ENCODE results near the gene DACH1. TPM values are rescaled to one million over a fixed set of nuclear protein-coding genes. Genes with fewer than 3 reads are reported as not detected.

Gene DACH1
- total RNA-seq, 1 experiment from 2014 or later, result 0.14 TPM

DNA sequence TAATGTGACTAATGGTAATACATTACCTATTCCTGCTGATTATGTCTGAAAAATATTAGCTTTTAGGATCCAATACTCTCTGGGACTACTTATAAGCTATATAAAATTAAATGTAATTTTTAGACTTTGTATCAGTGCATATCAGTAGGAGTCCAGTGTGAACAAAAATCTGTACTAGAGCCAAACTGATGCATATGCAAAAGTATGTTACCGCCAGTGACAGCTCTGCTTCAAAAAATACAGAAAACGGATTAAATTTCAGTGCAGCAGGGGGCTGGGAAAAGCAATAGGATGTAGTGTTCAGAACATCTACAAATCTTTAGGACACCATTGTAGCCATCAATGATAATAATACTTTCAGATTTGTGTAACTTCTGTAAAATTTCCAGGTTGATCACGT lies 385.5 kb downstream of the DACH1 start:
- H3K27ac Mint-ChIP-seq (ENCODE audit: unreplicated experiment), result no peak overlapping the region
- CTCF ChIA-PET, result no interaction called here
- intact Hi-C loops (cut with micrococcal nuclease; ENCODE audit: unreplicated experiment), result no loop called here
- no peaks in the 10 kb centered on the region for H3K27me3 Mint-ChIP-seq (ENCODE audit: unreplicated experiment)
- no peaks in the 10 kb centered on the region for H3K36me3 Mint-ChIP-seq (ENCODE audit: insufficient read depth, unreplicated experiment)
- H3K4me1 Mint-ChIP-seq (ENCODE audit: low read depth, unreplicated experiment), result no peaks in the 10 kb centered on the region
- no peak for DNase-seq
- H3K4me3 Mint-ChIP-seq (ENCODE audit: low read depth, unreplicated experiment), result no peak overlapping the region
- TF ChIP-seq, protein P1, sequence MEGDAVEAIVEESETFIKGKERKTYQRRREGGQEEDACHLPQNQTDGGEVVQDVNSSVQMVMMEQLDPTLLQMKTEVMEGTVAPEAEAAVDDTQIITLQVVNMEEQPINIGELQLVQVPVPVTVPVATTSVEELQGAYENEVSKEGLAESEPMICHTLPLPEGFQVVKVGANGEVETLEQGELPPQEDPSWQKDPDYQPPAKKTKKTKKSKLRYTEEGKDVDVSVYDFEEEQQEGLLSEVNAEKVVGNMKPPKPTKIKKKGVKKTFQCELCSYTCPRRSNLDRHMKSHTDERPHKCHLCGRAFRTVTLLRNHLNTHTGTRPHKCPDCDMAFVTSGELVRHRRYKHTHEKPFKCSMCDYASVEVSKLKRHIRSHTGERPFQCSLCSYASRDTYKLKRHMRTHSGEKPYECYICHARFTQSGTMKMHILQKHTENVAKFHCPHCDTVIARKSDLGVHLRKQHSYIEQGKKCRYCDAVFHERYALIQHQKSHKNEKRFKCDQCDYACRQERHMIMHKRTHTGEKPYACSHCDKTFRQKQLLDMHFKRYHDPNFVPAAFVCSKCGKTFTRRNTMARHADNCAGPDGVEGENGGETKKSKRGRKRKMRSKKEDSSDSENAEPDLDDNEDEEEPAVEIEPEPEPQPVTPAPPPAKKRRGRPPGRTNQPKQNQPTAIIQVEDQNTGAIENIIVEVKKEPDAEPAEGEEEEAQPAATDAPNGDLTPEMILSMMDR (IDR thresholded peaks at IDR 0.05; ENCODE audit: unreplicated experiment), result no peak
- no TSS peak for BruUV-seq (replicated peaks)
- H3K9me3 Mint-ChIP-seq (ENCODE audit: low read depth, unreplicated experiment), result no peaks in the 10 kb centered on the region

DNA sequence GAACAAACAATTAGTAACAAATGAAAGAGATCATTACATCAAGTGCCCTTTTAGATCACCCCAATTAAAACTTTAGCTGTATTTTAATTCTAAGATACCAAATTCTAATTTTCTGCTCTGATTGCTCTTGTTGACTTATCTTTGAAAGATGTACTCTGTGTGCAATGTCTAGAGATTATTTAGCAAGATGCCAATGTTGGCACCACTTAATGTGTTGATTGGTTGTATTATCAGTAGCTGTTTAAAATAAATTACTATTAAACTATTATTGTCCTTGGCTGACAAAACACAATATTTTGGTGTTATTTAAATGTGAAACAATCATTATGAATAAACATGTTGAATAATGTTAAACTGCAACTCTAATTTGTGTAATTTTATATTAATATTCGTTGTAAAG lies 386.0 kb downstream of the DACH1 start:
- no peak overlapping the region for H3K4me3 Mint-ChIP-seq (ENCODE audit: low read depth, unreplicated experiment)
- no peak for DNase-seq
- TF ChIP-seq, protein P1 (IDR thresholded peaks at IDR 0.05; ENCODE audit: unreplicated experiment), result no peak
- H3K4me1 Mint-ChIP-seq (ENCODE audit: low read depth, unreplicated experiment), result no peaks in the 10 kb centered on the region
- H3K27me3 Mint-ChIP-seq (ENCODE audit: unreplicated experiment), result no peaks in the 10 kb centered on the region
- H3K27ac Mint-ChIP-seq (ENCODE audit: unreplicated experiment), result no peak overlapping the region
- intact Hi-C loops (cut with micrococcal nuclease; ENCODE audit: unreplicated experiment), result no loop called here
- H3K9me3 Mint-ChIP-seq (ENCODE audit: low read depth, unreplicated experiment), result no peaks in the 10 kb centered on the region
- CTCF ChIA-PET, result no interaction called here
- BruUV-seq (replicated peaks), result no TSS peak
- no peaks in the 10 kb centered on the region for H3K36me3 Mint-ChIP-seq (ENCODE audit: insufficient read depth, unreplicated experiment)

DNA sequence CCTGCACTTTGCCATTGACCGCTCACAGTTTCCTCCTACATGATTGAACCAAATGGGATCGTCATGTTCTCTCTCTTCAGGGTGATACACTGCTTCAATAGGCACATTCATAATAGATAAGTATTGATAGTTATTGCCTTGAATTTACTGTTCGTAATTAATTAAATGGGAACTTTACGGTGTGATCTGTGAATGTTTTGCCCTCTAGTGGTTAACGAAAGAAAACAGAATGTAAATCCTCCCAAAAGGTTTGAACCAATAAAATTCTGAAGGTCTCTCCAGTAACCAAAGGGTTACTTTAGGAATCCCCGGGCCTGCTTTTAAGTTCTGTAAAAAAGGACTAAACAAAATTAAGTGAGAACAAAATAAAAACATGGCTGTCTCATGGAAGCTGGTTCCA lies 389.3 kb downstream of the DACH1 start:
- intact Hi-C loops (cut with micrococcal nuclease; ENCODE audit: unreplicated experiment), result loop anchor here (10.0 kb wide), 1 partner anchor 153 kb away; no protein-coding TSS in a partner anchor
- Mint-ChIP-seq H3K27ac (ENCODE audit: unreplicated experiment) (no peak overlapping the region), H3K27me3 (ENCODE audit: unreplicated experiment) (no peaks in the 10 kb centered on the region), H3K36me3 (ENCODE audit: insufficient read depth, unreplicated experiment) (no peaks in the 10 kb centered on the region), H3K4me1 (ENCODE audit: low read depth, unreplicated experiment) (no peaks in the 10 kb centered on the region), H3K4me3 (ENCODE audit: low read depth, unreplicated experiment) (no peak overlapping the region), H3K9me3 (ENCODE audit: low read depth, unreplicated experiment) (no peaks in the 10 kb centered on the region)
- BruUV-seq (replicated peaks), result no TSS peak
- DNase-seq, result no peak
- CTCF ChIA-PET, result no interaction called here
- TF ChIP-seq, protein P1 (IDR thresholded peaks at IDR 0.05; ENCODE audit: unreplicated experiment), result no peak

DNA sequence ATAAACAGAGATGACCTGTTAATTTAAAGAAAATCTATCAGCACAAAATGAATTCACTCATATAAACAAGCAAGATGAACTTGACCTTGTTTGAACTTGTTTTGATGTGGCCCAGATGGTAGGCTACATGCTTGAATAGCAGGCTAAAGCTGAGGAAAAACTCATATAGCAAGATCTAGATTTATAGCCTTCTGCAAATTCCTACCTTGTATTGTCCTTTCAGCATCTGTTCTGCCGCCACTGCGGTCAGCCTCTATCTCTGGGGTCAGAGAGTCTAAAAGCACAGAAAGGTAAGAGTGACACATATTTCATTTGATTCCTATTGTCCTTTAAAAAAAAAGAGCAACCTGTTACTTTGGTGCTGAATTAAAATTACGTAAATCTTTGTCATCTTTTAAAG lies 392.1 kb downstream of the DACH1 start:
- H3K27me3 Mint-ChIP-seq (ENCODE audit: unreplicated experiment), result no peaks in the 10 kb centered on the region
- BruUV-seq (replicated peaks), result no TSS peak
- intact Hi-C loops (cut with micrococcal nuclease; ENCODE audit: unreplicated experiment), result loop anchor here (10.0 kb wide), 1 partner anchor 150 kb away; no protein-coding TSS in a partner anchor
- no peaks in the 10 kb centered on the region for H3K36me3 Mint-ChIP-seq (ENCODE audit: insufficient read depth, unreplicated experiment)
- TF ChIP-seq, protein P1 (IDR thresholded peaks at IDR 0.05; ENCODE audit: unreplicated experiment), result no peak
- DNase-seq, result no peak
- H3K4me3 Mint-ChIP-seq (ENCODE audit: low read depth, unreplicated experiment), result no peak overlapping the region
- no peaks in the 10 kb centered on the region for H3K9me3 Mint-ChIP-seq (ENCODE audit: low read depth, unreplicated experiment)
- no peak overlapping the region for H3K27ac Mint-ChIP-seq (ENCODE audit: unreplicated experiment)
- CTCF ChIA-PET, result no interaction called here
- no peaks in the 10 kb centered on the region for H3K4me1 Mint-ChIP-seq (ENCODE audit: low read depth, unreplicated experiment)

Measured in Calu3 (cell line).